PC-3 (cell line): ENCODE measurements around the gene TKFC. TPM values are rescaled to one million over a fixed set of nuclear protein-coding genes. Genes with fewer than 3 reads are reported as not detected.

Experiments
- ATAC-seq: fragments of 200-7000 bp; cut with Tn5 transposase; 2 replicates; pipeline ENCODE4 v1.9.1; 2020; ENCODE audit warnings: mild to moderate bottlenecking, moderate library complexity
- BruUV-seq: library from RNA; stranded (reverse); fragments of 400-500 nt; replicated peaks from 2 replicates; lab custom pipeline; 2021; lab: Mats Ljungman, UMichigan
- CTCF ChIA-PET: fragments of 300-600 bp; sonication (Branson Sonifier 250); formaldehyde crosslinking; loops from one replicate; lab custom pipeline; 2022; ENCODE audit warnings: antibody characterized with exemption; lab: Charles Lee
- POLR2A ChIA-PET: fragments of 300-600 bp; sonication (Branson Sonifier 250); formaldehyde crosslinking; loops from one replicate; lab custom pipeline; 2022; ENCODE audit warnings: antibody characterized with exemption; ENCODE audit not compliant: unreplicated experiment; lab: Charles Lee
- DNase-seq: peaks from one replicate; pipeline ENCODE4 v3.0.0-alpha.2; 2015
- H2AFZ ChIP-seq: fragments of 300-600 bp; sonication (generic); 2 replicates; pipeline ENCODE4 v1.6.0; 2016; ENCODE audit warnings: antibody characterized with exemption, low read length
- H3F3A ChIP-seq: fragments of 300-600 bp; sonication (generic); one replicate; pipeline ENCODE4 v1.6.0; 2017; ENCODE audit warnings: antibody characterized with exemption, low read length, control low read depth, mild to moderate bottlenecking; ENCODE audit not compliant: unreplicated experiment
- H3K27ac ChIP-seq: fragments of 300-600 bp; sonication (generic); 2 replicates; pipeline ENCODE4 v1.5.1; 2016; ENCODE audit warnings: mild to moderate bottlenecking, low read length
- H3K27me3 ChIP-seq: fragments of 300-600 bp; sonication (generic); 2 replicates; pipeline ENCODE4 v1.6.1; 2016; ENCODE audit warnings: low read length, mixed read lengths
- H3K36me3 ChIP-seq: fragments of 300-600 bp; sonication (generic); 2 replicates; pipeline ENCODE4 v1.6.1; 2016; ENCODE audit warnings: low read depth, mixed run types, low read length, mixed read lengths
- H3K4me1 ChIP-seq: fragments of 300-600 bp; sonication (generic); 2 replicates; pipeline ENCODE4 v1.5.1; 2016; ENCODE audit warnings: low read length; ENCODE audit not compliant: insufficient read depth
- H3K4me2 ChIP-seq: fragments of 300-600 bp; sonication (generic); 2 replicates; pipeline ENCODE4 v1.6.0; 2016; ENCODE audit warnings: low read length
- H3K4me3 ChIP-seq: fragments of 300-600 bp; sonication (generic); 2 replicates; pipeline ENCODE4 v1.5.1; 2016; ENCODE audit warnings: mild to moderate bottlenecking, low read length, mixed read lengths
- H3K79me2 ChIP-seq: fragments of 300-600 bp; sonication (generic); 2 replicates; pipeline ENCODE4 v1.6.1; 2017; ENCODE audit warnings: low read length, mixed read lengths
- H3K9ac ChIP-seq: fragments of 300-600 bp; sonication (generic); 2 replicates; pipeline ENCODE4 v1.6.0; 2016; ENCODE audit warnings: mild to moderate bottlenecking, low read length
- H3K9me2 ChIP-seq: fragments of 300-600 bp; sonication (generic); replicated peaks from 2 replicates; pipeline ENCODE4 v1.6.1; 2016; ENCODE audit warnings: mixed run types, low read length, mixed read lengths
- H3K9me3 ChIP-seq: fragments of 300-600 bp; sonication (generic); 2 replicates; pipeline ENCODE4 v1.6.1; 2016; ENCODE audit warnings: low read length, mixed read lengths
- H4K20me1 ChIP-seq: fragments of 300-600 bp; sonication (generic); 2 replicates; pipeline ENCODE4 v1.6.1; 2016; ENCODE audit warnings: low read length, mixed read lengths
- CTCF ChIP-seq: fragments of 300-600 bp; sonication (generic); conservative IDR thresholded peaks from 2 replicates; pipeline ENCODE4 v1.5.1; 2017; ENCODE audit warnings: antibody characterized with exemption, low read depth, mild to moderate bottlenecking, low read length
- EZH2 ChIP-seq: fragments of 300-600 bp; sonication (generic); IDR thresholded peaks from one replicate; pipeline ENCODE4 v1.6.1; 2017; ENCODE audit warnings: antibody characterized with exemption, mild to moderate bottlenecking, low read length; ENCODE audit not compliant: unreplicated experiment
- EZH2phosphoT487 ChIP-seq: fragments of 300-600 bp; sonication (generic); IDR thresholded peaks from 2 replicates; pipeline ENCODE4 v1.6.1; 2018; ENCODE audit warnings: mild to moderate bottlenecking, antibody characterized with exemption, low read length, borderline replicate concordance
- intact Hi-C: fragments of 100-400 bp; cut with micrococcal nuclease; formaldehyde crosslinking; loops from 2 replicates; pipeline ENCODE4 v1.9.0; 2023
- total RNA-seq: library from RNA; depleted of rRNA; stranded (reverse); fragments of >200 nt; gene quantifications from 2 replicates; pipeline ENCODE4 v1.2.3, GENCODE V29; 2014

Gene TKFC
- total RNA-seq, 1 experiment from 2014 or later: 56.9 TPM

- H3K9me3 ChIP-seq: no peaks in the 10 kb centered on the region
- TF ChIP-seq EZH2 (no peak), EZH2phosphoT487 (no peak), CTCF (no peak)
- H3K9ac ChIP-seq: no peak overlapping the region
- ChIA-PET CTCF (no interaction called here), POLR2A (no interaction called here)
- ATAC-seq (no peak; the same call in 1 of the 2 replicates), DNase-seq (no peak)
- H3K79me2 ChIP-seq: no peaks in the 10 kb centered on the region
- H3K4me3 ChIP-seq: no peak overlapping the region
- no peaks in the 10 kb centered on the region for H3K4me1 ChIP-seq
- no peaks in the 10 kb centered on the region for H3K9me2 ChIP-seq
- H3K27me3 ChIP-seq: no peaks in the 10 kb centered on the region
- H3F3A ChIP-seq: no peaks in the 10 kb centered on the region
- no peaks in the 10 kb centered on the region for H3K36me3 ChIP-seq
- H4K20me1 ChIP-seq: no peaks in the 10 kb centered on the region
- no peak overlapping the region for H2AFZ ChIP-seq
- no peak overlapping the region for H3K4me2 ChIP-seq
- H3K27ac ChIP-seq: no peak overlapping the region
- BruUV-seq: no TSS peak
- intact Hi-C loops: no loop called here
These were observed 45.6 kb upstream of the TKFC start for GRCh38 chr11:61287338-61287977.

- Histone ChIP-seq H3K27me3 (peaks cover 12% of the 10 kb centered on the region), H3F3A (no peaks in the 10 kb centered on the region), H3K79me2 (no peaks in the 10 kb centered on the region), H3K27ac (no peak overlapping the region), H3K9me2 (no peaks in the 10 kb centered on the region), H4K20me1 (no peaks in the 10 kb centered on the region), H3K9me3 (no peaks in the 10 kb centered on the region), H3K36me3 (no peaks in the 10 kb centered on the region), H3K4me1 (peaks cover 12% of the 10 kb centered on the region), H2AFZ (no peak overlapping the region), H3K9ac (no peak overlapping the region), H3K4me3 (no peak overlapping the region), H3K4me2 (no peak overlapping the region)
- intact Hi-C loops: no loop called here
- no TSS peak for BruUV-seq
- DNase-seq (no peak), ATAC-seq (no peak)
- ChIA-PET POLR2A (no interaction called here), CTCF (no interaction called here)
- TF ChIP-seq EZH2phosphoT487 (no peak), CTCF (peak; percentile 46)
These were observed 41.9 kb upstream of the TKFC start for GRCh38 chr11:61290905-61291690.

- no peaks in the 10 kb centered on the region for H3K36me3 ChIP-seq
- POLR2A ChIA-PET: no interaction called here
- H2AFZ ChIP-seq: no peak overlapping the region
- no peak overlapping the region for H3K27ac ChIP-seq
- H3K27me3 ChIP-seq: peaks cover 12% of the 10 kb centered on the region
- intact Hi-C loops: no loop called here
- DNase-seq: no peak
- no peaks in the 10 kb centered on the region for H3K9me3 ChIP-seq
- no peak overlapping the region for H3K4me3 ChIP-seq
- no peaks in the 10 kb centered on the region for H3F3A ChIP-seq
- no peak overlapping the region for H3K9ac ChIP-seq
- H3K4me2 ChIP-seq: no peak overlapping the region
- no peaks in the 10 kb centered on the region for H3K79me2 ChIP-seq
- no peak for ATAC-seq
- CTCF ChIA-PET: no interaction called here
- H3K9me2 ChIP-seq: no peaks in the 10 kb centered on the region
- no peaks in the 10 kb centered on the region for H4K20me1 ChIP-seq
- no TSS peak for BruUV-seq
- H3K4me1 ChIP-seq: peaks cover 12% of the 10 kb centered on the region
- TF ChIP-seq CTCF: no peak
- no peak for TF ChIP-seq EZH2phosphoT487
- TF ChIP-seq EZH2: no peak
These were observed 40.7 kb upstream of the TKFC start for GRCh38 chr11:61292356-61292755.
